Kidney glomerular epithelial cell (primary cell): ENCODE data around the gene CHMP1A.
"Not testable (repeated sequence)": the region's sequence is repeated elsewhere in the genome, so short reads cannot be mapped to it uniquely, and the experiment has no call there.

Experiments
- DNase-seq: peaks from one replicate; lab custom pipeline; 2025; lab: John Stamatoyannopoulos, UW

The CHMP1A gene

DNA sequence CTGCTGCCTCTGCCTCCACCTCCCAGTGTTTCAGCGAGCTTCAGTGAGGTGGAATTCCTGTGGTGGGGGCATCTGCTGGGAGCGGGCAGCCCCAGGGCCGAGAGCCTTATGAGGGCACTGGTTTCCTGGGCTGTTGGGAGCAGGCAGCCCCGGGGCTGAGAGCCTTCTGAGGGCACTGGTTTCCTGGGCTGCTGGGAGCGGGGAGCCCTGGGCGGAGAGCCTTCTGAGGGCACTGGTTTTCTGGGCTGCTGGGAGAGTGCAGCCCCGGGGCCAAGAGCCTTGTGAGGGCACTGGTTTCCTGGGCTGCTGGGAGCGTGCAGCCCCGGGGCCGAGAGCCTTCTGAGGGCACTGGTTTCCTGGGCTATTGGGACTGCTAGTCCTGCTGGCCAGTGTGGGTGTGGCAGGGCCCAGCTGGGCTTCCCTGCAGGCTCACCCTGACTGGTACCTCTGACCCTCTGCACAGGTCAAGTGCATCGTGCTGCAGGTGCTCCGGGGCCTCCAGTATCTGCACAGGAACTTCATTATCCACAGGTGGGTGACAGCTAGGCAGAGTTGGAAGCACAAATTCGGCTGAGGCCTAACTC, 34.6 kb upstream of the CHMP1A start:
- DNase-seq: no peak

DNA sequence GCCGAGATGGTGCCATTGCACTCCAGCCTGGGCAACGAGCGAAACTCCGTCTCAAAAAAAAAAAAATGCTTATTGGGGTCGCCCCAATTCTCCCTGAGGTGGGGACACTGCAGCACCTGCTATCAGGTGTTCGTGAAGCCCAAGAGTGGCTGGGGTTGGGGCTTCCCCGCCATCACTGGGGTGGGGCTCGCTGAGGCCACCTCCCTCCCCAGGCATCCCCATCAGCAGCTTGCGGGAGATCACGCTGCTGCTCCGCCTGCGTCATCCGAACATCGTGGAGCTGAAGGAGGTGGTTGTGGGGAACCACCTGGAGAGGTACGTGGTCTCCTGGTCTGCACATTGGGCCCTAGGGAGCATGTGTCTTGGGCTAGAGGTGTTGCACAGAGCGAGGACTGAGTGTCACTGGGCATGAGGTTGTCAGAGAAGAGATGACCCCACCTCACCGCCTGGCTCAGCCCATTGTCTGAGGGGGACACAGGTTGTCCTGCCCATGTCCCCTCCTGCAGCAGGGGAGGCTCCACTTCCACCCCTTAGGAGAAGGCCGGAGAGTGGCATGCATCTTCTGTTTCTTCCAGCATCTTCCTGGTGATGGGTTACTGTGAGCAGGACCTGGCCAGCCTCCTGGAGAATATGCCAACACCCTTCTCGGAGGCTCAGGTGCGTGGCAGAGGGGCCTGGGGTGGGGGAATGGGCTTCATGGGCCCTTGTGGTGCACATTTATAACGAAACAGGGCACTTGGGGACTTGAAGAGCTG, 33.9 kb upstream of the CHMP1A start:
- no peak for DNase-seq

DNA sequence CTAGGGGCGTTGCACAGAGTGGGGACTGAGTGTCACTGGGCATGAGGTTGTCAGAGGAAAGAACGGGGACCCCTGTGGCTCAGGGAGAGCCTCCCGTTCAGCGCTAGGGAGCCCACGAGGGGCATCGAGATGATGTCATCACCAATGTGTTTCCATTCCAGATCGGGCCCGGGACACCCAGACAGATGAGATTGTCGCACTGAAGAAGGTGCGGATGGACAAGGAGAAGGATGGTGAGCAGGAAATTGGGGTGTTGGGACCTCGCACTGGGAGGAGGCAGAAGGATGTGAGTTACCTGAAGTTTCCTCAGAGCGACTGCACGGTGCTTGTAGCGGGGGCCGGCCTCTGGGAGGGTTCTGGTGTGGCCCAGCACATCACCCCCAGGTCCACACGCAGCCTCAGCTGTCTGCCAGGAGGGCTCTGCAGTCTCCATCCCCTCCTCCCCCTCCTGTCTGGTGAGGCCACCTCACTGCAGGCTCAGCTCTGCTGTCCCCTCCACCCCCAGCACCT, 32.9 kb upstream of the CHMP1A start:
- DNase-seq: no peak

DNA sequence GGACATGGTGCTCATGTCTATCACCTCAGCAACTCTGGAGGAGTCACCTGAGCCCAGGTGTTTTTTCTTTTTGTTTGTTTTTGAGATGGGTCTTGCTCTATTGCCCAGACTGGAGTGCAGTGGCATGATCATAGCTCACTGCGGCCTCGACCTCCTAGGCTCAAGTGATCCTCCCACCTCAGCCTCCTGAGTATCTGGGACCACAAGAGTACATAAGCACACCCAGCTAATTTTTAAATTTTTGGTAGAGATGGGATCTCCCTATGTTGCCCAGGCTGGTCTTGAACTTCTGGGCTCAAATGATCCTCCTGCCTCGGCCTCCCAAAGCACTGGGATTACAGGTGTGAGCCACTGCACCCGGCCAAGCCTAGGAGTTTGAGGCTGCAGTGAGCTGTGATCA, 32.1 kb upstream of the CHMP1A start:
- not testable (repeated sequence) for DNase-seq

DNA sequence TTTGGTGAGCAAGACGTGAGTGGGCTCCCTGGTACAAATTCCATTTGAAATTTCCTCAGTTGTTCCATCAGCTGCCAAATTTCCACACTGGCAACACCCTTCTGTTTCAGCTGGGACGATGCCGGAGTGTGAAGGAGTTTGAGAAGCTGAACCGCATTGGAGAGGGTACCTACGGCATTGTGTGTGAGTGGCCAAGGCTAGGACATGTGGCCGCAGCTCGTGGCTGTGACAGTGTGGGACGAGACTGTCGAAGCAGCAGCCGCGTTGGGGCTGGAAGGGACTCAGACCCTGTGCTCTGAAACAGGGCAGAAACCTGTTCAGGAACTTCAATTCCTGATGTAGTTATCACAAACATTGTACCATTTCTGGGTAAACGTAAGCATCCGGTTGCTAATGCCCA, 31.6 kb upstream of the CHMP1A start:
- DNase-seq: no peak

DNA sequence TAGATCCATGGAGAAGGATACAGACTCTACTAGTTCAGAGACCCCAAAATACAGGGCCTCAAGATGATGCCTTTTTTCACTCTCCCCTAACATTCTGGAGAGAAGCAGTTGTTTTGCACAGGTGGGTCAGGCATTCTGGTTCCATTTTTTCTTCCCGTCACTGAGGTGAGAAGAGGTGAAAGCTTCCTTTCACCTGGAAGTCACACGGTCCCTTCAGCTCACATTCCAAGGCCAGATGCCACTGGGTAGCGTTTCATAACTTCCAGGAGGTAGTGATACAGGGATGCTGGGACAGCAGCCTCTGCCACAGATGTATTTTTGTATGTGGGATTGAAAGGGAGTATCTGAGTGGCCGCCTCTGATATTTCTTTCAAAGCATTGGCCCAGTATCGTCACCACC, 30.9 kb upstream of the CHMP1A start:
- DNase-seq: no peak

DNA sequence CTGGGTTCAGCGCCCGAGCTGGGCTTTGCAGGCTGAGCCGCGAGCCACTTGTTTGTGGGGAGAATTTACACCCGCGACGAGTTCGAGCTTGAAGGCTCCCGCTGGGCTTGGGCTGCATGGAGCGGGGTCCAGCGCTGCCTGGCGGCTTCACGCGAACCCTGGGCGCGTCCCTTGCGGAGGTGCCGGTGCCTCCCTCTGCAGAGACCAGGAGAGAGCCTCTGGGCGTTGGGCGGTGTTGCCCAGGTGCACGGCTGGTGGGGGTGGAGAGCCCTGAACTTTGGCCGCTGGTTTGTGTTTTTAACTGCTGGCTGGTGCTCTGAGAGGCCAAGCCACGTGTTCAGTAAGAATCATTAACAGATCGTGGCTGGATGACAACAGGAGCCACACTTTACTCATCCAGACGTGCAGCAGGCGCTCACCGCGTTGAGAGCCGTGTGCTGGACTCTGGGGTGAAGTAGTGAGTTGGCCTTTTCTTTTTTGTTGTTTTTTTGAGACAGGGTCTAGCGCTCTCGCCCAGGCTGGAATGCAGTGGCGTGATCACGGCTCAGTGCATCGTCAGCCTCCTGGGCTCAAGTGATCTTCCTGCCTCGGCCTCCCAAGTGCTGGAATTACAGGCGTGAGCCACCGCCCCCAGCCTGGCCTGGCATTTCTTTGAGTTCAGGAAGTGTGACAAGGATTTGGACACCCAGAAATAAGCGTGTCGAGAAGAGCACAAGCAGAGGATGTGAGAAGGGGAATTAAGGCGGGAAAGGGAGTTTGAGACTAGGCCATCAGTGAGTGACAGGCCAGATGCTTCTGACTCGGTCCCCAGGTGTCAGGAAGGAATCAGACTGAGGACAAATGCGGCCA, 29.8 kb upstream of the CHMP1A start:
- peak; percentile 82 for DNase-seq

DNA sequence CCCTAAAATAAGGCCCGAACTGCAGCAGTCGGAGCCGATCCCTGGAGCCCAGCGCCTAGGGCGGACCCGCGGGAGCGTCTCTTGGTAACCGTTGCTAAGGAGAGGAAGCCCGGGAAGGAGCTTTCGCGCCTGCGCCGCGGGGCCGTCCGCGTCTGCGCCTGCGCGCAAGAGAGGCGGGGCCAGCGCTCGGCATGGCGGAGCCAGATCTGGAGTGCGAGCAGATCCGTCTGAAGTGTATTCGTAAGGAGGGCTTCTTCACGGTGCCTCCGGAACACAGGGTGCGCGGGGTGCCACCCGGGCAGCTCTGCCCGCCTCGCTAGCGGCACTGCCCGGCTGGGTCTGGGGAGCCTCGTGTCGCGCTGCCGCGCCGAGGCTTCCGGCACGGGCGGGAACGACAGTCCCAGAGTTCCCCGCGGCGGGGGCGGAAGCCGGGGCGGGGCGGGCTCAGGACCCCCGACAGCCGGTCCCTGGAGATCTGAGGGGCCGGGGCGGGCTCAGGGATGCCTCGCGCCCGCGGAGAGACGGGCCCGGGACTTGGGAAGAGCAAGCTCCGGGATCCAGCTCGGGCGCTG, 29.1 kb upstream of the CHMP1A start, which contains the start of gene CDK10:
Gene CDK10, plus strand, starts transcription at position 170 of the 572 bp plus-strand sequence. Its CDS starts 22 bp downstream, at position 192.
- peak; percentile 49 for DNase-seq

DNA sequence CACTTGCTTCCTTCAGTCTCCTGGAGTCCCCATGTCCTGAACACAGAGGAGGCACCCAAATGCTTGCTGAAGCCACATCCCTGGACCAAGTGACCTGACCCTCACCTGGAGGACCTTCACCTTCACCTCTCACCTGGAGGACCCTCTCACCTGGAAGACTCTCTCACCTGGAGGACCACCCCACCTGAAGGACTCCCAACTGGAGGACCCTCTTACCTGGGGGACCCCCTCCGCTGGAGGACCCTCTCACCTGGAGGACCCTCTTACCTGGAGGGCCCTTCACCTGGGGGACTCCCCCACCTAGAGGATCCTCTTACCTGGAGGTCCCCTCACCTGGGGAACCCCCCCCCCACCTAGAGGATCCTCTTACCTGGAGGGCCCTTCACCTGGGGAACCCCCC, 28.4 kb upstream of the CHMP1A start:
- DNase-seq: no peak

DNA sequence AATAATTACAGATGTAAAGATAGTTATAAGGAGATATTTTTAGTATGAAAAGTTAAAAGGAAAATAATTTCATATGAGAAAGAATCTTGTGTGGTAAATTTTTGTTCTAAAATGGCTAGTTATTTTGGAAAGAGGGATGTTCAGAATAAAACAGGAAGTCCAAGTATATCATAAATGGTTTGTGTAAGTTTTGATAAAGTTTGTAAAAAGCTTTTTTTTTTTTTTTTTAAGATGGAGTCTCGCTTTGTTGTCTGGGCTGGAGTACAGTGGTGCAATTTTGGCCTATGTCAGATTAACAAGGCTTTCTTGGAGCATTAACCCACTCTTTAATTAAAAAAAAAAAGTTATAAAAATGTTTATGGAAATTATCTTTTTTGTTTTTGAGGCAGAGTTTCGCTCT, 20.8 kb upstream of the CHMP1A start:
- no peak for DNase-seq

DNA sequence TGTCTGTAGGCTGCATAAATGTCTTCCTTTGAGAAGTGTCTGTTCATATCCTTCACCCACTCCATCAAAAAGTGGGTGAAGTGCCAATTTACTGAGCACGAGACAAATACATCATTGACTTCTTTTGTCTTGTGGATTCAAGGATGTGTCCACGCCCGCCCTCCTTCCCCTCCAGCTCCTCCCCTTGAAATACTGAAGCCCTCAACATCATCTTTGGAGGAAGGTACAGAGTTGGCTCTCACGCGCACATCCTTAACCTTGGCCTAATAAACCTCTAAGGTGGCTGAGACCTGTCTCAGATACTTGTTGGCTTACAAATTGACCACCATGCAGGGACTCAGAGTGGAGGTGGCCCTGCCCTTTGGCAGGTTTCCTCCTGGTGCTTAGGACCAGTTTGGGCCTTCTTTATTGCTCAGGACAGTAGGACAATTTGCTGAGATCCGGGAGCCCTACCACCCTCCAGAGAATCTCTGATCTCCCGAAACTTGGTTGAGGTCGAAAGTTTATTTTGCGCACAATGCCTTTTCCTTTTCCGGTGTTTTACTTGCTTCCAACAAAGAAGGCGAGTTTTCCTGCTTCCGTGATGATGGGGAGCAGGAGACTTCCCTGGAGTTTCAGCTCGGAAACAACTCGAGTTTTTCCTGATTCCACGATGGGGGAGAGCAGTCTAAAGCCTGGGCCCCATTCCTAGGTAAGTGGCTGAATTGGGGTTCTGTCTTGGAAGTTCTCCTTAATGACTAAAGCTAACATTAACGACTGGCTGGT, 14.9 kb upstream of the CHMP1A start:
- DNase-seq: no peak

DNA sequence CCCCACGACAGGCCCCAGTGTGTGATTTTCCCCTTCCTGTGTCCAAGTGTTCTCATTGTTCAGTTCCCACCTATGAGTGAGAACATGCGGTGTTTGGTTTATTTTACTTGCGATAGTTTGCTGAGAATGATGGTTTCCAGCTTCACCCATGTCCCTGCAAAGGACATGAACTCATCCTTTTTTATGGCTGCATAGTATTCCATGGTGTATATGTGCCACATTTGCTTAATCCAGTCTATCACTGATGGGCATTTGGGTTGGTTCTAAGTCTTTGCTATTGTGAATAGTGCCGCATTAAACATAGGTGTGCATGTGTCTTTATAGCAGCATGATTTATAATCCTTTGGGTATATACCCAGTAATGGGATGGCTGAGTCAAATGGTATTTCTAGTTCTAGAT, 14.1 kb upstream of the CHMP1A start:
- DNase-seq: not testable (repeated sequence)

DNA sequence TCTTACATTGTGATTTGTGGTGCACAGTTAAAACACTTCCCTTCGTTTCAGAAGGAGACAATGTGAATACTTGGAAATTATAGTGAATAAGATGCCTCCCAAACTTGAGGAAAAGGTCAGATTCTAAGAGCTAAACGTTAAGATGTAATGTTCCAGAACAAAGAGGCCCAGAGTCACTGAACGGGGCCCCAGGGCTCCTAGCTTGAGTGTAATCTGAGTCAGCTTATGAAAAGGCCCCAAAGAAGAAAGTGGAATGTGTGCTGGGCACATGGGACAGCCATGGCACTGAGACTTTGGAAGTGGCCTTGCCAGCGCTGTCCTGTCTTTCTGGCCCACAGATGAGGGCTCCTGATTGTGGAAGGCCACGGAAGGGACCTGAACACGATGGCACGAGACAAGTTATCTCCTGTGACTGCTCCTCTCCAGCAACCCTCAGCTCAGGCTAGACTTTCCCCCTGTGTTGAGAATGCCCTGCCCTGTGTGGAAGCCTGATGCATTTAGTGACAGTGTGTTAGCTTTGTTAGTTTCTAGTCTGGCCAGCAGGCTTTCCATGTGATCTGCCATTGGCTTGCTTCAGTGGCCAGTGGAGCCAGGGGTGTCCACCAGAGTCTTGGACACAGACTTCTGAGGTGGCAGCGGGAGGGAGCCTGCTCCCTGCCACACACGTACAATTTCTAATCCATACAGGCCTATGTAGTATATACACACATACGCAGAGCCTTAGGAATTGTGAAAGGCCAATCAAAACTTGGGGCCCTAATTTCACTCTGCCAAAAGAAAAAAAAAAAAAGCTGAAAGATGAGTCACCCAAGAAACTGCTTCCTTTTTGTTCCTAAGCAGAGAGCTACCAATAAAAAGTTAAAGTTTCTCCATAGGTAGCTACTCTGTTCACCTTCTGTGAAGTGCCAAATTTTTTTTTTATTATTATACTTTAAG, 13.3 kb upstream of the CHMP1A start:
- DNase-seq: no peak

DNA sequence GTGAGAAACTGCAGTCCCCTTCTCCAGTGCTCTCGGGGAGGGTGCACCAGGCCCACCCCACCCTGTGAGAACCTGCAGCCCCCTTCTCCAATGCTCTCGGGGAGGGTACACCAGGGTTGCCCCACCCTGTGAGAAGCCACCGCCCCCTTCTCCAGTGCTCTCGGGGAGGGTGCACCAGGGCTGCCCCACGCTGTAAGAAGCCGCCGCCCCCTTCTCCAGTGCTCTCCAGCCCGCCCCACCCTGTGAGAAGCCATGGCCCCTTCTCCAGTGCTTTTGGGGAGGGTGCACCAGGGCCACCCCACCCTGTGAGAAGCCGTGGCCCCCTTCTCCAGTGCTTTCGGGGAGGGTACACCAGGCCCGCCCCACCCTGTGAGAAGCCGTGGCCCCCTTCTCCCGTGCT, 12.2 kb upstream of the CHMP1A start:
- no peak for DNase-seq

DNA sequence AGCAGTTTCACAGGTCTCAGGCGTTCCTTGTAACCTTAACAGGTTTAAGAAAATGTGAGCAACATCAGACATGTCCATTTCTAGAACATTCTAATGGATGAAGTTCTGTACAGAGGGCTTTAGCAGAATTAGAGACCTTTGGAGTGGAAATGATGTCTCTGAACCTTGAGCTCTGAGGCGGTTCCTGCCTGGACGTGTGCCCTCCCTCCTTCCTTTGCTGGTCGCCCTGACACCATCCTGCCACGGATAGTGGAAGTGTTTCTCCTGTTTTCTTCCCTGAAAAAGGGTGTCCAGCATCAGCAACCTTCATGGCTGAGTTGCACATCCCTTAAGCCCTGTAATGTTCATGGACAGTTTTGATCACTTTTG, 11.3 kb upstream of the CHMP1A start:
- no peak for DNase-seq

DNA sequence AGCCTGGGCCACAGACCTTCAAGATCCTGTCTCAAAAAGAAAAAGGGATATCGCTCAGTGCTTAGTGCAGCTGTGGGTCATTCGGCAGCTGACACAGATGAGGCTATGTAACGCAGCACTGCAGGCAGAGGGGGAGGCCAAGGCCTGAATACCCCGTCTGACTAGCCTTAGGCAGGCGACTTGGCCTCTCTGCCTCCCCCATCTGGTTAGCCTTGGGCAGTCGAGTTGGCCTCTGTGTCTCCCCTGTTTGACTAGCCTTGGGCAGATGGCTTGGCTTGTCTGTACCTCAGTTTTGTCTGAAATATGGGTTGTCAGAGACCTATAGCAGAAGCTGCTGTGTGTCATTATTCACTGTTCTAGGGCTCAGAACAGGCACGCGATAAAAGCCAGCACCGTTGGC, 10.1 kb upstream of the CHMP1A start:
- no peak for DNase-seq

DNA sequence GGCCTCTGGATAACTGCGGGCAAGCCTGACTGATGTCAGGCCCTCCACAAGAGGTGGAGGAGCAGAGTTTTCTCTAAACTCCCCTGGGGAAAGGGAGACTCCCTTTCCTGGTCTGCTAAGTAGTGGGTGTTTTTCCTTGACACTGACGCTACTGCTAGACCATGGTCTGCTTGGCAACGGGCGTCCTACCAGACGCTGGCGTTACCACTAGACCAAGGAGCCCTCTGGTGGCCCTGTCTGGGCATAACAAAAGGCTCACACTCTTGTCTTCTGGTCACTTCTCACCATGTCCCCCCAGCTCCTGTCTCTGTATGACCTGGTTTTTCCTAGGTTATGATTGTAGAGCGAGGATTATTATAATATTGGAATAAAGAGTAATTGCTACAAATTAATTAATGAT, 9.5 kb upstream of the CHMP1A start:
- peak; percentile 2 for DNase-seq

DNA sequence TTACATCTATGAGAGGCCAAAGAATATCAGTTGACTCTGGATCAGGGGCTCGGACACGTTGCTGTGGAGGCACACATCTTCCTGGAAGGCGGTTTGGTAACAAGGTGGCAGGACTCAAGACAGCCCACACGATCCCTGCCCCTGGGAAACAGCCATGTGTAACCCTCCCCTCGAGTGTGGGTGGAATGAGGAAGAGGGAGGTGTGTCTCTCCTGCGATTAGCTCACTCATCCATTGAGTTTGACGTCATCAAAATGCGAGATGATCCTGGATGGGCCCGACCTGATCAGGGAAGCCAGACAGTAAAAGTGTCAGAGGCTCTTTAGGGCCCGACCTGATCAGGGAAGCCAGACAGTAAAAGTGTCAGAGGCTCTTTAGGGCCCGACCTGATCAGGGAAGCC, 6.7 kb upstream of the CHMP1A start:
- DNase-seq: not testable (repeated sequence)

DNA sequence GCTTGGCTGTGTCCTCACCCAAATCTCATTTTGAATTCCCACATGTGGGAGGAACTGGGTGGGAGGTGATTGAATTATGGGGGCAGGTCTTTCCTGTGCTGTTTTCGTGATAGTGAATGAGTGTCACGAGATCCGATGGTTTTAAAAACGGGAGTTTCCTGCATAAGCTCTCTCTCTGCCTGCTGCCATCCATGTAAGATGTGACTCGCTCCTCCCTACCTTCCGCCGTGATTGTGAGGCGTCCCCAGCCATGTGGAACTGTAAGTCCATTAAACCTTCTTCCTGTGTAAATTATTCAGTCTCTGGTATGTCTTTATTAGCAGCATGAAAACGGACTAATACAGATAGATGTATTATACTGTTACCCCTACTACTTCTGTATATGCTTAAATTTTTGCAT, 3.7 kb upstream of the CHMP1A start:
- DNase-seq: no peak

DNA sequence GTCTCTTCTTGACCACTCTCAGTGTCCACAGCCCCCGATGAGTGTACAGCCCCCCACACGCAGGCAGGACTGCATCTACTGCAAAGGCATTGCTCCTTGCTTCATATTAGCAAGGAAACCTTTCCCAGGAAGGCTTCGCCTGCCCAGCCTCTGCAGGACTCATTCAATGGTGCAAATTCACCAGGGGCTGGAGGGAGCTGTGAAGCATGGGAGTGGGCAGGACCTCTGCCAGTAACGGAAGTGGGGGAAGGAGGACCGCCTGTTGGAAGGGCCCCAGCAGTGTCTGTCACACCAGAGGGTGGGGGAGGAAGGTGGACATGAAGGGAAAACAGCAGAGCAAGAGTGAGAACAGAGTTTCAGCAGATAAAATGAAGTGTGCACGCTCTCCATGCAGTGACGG, 2.6 kb upstream of the CHMP1A start:
- no peak for DNase-seq
